NB4 (cell line): ENCODE results near the gene IER3.
"Not testable (repeated sequence)": the region's sequence is repeated elsewhere in the genome, so short reads cannot be mapped to it uniquely, and the experiment has no call there.

ENCODE experiments used
- DNase-seq: peaks from one replicate; pipeline ENCODE4 v3.0.0; 2010; ENCODE audit warnings: low read depth
- H3K4me3 ChIP-seq: one replicate; pipeline ENCODE4 v1.5.1; 2011; ENCODE audit warnings: mild to moderate bottlenecking, low read depth, low read length, moderate library complexity
- MYC ChIP-seq: IDR thresholded peaks from 2 replicates; pipeline ENCODE4 v1.6.1; 2011; ENCODE audit warnings: low read depth, low read length
- POLR2A ChIP-seq: IDR thresholded peaks from 2 replicates; pipeline ENCODE4 v1.6.1; 2011; ENCODE audit warnings: mild to moderate bottlenecking; ENCODE audit not compliant: insufficient read length; ENCODE audit errors: extremely low read depth
- TF ChIP-seq, protein P1 (sequence below): IDR thresholded peaks from 2 replicates; pipeline ENCODE4 v1.6.1; 2011; ENCODE audit warnings: low read depth, low read length
- TF ChIP-seq, protein P2 (sequence below): IDR thresholded peaks from one replicate; pipeline ENCODE4 v1.5.1; 2012; ENCODE audit warnings: low read depth, low read length

Gene IER3

DNA sequence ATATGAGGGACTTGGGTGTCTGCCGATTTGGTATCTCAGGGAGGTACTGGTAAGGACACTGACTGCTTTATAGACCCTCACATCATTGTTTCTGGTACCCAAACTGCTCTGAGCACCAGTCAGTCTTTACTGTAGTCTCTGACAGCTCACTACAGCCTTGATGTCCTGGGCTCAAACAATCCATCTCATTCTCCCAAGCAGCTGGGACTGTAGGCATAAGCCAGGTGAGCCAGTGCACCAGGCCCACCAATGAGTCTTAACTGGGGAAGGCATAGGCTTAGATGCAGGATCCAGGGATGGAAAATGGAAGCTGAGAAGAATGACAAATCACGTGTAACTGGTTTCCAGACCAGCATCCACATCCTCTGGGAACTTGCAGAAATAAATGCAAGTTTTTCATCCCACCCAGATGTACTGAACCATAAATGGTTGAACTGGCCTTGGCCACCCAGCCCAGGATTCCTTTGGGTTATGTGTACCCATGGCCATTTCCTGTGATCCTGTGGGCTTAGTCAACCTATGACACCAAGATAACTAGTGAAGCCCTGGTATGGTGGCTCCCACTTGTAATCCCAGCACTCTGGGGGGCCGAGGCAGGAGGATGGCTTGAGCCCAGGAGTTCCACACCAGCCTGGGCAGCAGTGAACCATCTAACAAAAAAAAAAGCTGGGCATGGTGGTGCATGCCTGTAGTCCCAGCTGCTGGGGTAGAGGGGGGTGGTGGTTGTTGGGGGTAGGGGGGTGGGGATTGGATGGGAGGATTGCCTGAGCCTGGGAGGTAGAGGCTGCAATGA, 18.4 kb downstream of the IER3 start:
- H3K4me3 ChIP-seq: no peak overlapping the region
- no peak for TF ChIP-seq POLR2A
- TF ChIP-seq MYC: no peak
- TF ChIP-seq, protein P1, sequence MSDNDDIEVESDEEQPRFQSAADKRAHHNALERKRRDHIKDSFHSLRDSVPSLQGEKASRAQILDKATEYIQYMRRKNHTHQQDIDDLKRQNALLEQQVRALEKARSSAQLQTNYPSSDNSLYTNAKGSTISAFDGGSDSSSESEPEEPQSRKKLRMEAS: no peak
- TF ChIP-seq, protein P2, sequence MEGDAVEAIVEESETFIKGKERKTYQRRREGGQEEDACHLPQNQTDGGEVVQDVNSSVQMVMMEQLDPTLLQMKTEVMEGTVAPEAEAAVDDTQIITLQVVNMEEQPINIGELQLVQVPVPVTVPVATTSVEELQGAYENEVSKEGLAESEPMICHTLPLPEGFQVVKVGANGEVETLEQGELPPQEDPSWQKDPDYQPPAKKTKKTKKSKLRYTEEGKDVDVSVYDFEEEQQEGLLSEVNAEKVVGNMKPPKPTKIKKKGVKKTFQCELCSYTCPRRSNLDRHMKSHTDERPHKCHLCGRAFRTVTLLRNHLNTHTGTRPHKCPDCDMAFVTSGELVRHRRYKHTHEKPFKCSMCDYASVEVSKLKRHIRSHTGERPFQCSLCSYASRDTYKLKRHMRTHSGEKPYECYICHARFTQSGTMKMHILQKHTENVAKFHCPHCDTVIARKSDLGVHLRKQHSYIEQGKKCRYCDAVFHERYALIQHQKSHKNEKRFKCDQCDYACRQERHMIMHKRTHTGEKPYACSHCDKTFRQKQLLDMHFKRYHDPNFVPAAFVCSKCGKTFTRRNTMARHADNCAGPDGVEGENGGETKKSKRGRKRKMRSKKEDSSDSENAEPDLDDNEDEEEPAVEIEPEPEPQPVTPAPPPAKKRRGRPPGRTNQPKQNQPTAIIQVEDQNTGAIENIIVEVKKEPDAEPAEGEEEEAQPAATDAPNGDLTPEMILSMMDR: no peak
- DNase-seq: peak; percentile 54

DNA sequence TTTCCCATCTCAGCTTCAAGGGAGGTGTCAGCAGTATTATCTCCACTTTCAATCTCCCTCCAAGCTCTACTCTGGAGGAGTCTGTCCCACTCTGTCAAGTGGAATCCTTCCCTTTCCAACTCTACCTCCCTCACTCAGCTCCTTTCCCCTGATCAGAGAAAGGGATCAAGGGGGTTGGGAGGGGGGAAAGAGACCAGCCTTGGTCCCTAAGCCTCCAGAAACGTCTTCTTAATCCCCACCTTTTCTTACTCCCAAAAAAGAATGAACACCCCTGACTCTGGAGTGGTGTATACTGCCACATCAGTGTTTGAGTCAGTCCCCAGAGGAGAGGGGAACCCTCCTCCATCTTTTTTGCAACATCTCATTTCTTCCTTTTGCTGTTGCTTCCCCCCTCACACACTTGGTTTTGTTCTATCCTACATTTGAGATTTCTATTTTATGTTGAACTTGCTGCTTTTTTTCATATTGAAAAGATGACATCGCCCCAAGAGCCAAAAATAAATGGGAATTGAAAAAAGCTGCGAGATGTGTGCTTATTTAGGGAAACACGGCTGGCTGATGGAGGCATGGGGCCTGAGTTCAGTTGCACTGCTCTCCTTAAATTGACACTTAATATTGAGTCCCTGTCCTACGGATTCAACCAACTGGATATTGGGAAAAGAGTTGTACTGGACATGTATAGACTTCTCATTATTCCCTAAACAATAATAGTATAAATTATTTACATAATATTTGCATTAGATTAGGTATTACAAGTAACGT, 19.3 kb downstream of the IER3 start:
- TF ChIP-seq POLR2A (peak; percentile 15), MYC (no peak)
- peak overlapping the region; percentile 17 for H3K4me3 ChIP-seq
- peak; percentile 43 for DNase-seq

DNA sequence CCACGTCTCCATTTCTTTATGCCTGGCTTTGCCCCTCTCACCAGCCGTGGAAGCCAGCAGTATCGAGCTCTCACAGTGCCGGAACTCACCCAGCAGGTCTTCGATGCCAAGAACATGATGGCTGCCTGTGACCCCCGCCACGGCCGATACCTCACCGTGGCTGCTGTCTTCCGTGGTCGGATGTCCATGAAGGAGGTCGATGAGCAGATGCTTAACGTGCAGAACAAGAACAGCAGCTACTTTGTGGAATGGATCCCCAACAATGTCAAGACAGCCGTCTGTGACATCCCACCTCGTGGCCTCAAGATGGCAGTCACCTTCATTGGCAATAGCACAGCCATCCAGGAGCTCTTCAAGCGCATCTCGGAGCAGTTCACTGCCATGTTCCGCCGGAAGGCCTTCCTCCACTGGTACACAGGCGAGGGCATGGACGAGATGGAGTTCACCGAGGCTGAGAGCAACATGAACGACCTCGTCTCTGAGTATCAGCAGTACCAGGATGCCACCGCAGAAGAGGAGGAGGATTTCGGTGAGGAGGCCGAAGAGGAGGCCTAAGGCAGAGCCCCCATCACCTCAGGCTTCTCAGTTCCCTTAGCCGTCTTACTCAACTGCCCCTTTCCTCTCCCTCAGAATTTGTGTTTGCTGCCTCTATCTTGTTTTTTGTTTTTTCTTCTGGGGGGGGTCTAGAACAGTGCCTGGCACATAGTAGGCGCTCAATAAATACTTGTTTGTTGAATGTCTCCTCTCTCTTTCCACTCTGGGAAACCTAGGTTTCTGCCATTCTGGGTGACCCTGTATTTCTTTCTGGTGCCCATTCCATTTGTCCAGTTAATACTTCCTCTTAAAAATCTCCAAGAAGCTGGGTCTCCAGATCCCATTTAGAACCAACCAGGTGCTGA, 20.3 kb downstream of the IER3 start:
- DNase-seq: not testable (repeated sequence)
- H3K4me3 ChIP-seq: peak overlapping the region; percentile 37

DNA sequence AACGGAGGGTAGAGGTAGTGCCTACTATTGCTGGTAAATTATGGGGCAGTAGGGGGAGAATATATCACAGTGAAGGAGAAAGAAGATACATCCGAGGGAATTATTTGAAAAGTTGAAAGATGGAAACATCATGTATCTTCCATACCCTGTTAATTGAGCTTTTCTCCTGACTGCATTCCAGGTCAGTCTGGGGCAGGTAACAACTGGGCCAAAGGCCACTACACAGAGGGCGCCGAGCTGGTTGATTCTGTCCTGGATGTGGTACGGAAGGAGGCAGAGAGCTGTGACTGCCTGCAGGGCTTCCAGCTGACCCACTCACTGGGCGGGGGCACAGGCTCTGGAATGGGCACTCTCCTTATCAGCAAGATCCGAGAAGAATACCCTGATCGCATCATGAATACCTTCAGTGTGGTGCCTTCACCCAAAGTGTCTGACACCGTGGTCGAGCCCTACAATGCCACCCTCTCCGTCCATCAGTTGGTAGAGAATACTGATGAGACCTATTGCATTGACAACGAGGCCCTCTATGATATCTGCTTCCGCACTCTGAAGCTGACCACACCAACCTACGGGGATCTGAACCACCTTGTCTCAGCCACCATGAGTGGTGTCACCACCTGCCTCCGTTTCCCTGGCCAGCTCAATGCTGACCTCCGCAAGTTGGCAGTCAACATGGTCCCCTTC, 21.0 kb downstream of the IER3 start:
- H3K4me3 ChIP-seq: peak overlapping the region; percentile 94
- DNase-seq: not testable (repeated sequence)

DNA sequence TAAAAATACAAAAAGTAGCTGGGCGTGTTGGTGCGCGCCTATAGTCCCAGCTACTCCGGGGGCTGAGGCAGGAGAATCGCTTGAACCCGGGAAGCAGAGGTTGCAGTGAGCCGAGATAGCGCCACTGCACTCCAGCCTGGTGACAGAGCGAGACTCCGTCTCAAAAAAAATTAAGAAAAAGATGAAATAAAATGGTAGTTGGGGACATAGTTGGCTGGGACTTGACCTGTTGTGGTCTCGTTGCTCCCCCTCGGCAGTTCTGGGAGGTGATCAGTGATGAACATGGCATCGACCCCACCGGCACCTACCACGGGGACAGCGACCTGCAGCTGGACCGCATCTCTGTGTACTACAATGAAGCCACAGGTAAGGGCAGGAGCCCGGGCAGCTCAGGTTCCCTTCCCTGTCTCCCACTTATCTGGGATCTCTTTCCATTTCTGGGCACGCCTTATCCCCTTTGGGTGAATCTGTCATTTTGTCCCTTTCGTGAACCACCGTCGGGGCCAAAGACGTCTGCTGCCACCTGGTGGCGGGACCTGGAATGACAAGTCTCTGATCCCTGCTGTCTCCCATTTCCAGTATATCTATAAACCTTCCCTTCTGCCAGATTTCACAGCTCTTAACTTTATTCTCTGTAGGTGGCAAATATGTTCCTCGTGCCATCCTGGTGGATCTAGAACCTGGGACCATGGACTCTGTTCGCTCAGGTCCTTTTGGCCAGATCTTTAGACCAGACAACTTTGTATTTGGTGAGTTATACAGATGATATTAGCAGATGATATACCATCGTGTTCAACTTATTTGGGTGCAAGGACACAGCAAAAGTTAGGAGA, 21.9 kb downstream of the IER3 start:
- DNase-seq: peak; percentile 84
- TF ChIP-seq POLR2A (no peak), MYC (no peak)
- TF ChIP-seq, protein P1: no peak
- TF ChIP-seq, protein P2: peak; percentile 89
- H3K4me3 ChIP-seq: peak overlapping the region; percentile 94

DNA sequence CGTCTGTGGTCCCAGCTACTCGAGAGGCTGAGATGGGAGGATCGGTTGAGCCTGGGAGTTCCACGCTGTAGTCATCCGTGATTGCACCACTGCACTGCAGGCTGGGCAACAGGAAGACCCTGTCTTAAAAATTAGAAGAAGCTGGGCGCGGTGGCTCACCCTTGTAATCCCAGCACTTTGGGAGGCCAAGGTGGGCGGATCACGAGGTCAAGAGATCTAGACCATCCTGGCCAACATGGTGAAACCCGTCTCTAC, 22.4 kb downstream of the IER3 start:
- peak; percentile 66 for DNase-seq

DNA sequence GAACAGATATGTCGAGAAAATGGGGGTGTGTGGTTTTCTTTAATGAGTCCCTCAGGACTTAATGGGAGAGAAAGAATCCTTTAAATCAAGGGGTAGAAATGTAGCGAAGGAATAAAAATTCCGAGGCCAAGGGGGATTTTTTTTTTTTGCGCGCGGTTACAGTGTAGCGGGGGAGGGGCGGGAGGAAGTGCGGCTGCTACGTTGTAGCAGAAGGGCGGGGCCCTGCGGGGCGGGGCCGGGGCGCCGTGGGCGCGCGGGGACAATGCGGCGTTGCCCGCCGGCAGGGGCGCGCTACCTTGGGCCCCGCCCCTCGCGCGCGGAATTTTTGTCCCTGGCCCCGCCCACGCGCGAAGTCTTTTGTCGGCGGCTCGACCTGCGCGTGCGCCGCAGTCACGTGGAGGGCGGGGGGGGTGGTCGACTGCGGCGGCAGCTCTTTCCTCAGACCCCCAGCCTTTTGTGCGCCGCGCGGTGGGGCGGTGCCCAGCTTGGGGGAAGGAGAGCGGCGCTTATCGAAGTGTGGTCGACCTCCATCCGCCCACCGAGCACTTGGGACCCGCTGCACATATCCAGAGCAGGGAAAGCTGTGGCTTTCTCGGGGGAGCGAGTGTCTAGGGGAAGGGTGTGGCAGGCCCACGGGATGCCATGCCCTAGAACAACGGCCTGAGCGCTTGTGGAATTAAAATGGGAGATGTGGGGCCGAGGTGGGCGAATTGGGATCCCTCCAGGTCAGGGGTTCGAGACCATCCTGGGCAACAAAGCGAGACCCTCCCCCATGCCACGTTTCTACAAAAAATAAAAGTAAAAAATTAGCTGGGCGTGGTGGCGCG, 22.9 kb downstream of the IER3 start:
- DNase-seq: peak; percentile 91
- H3K4me3 ChIP-seq: peak overlapping the region; percentile 100
- peak; percentile 37 for TF ChIP-seq POLR2A
- TF ChIP-seq, protein P2: peak; percentile 15
- TF ChIP-seq MYC: no peak; the same call in 1 of the 2 replicates
- TF ChIP-seq, protein P1: peak; percentile 79

More for the DNA sequence above, 22.4 kb downstream of the IER3 start:
- H3K4me3 ChIP-seq: peak overlapping the region; percentile 94
